Thymus (tissue), 11 donors: ENCODE measurements around the gene GBE1. TPM values are rescaled to one million over a fixed set of nuclear protein-coding genes. Genes with fewer than 3 reads are reported as not detected.

Experiments
- DNase-seq, 9 donors: peaks; one replicate each; pipeline ENCODE4 v3.0.0-alpha.2; 2013; ENCODE audit warnings: low spot score in 9 of 9, low read depth in 6 of 9, missing footprints in 1 of 9
- H3K27ac ChIP-seq, 2 donors: one replicate each; pipeline ENCODE4 v1.5.1; 2013; ENCODE audit warnings: control low read depth in 1 of 2, low read depth in 1 of 2, low read length in 1 of 2, mild to moderate bottlenecking in 1 of 2, moderate library complexity in 1 of 2
- H3K27me3 ChIP-seq, 2 donors: one replicate each; pipeline ENCODE4 v1.5.1; 2013; ENCODE audit warnings: low read length in 1 of 2; ENCODE audit not compliant: control insufficient read depth in 2 of 2, insufficient read depth in 1 of 2
- H3K36me3 ChIP-seq, 2 donors: one replicate each; pipeline ENCODE4 v1.5.1; 2013; ENCODE audit warnings: low read length in 1 of 2, mild to moderate bottlenecking in 1 of 2, moderate library complexity in 1 of 2; ENCODE audit not compliant: control insufficient read depth in 2 of 2, insufficient read depth in 2 of 2
- H3K4me1 ChIP-seq, 2 donors: one replicate each; pipeline ENCODE4 v1.5.1; 2013; ENCODE audit warnings: low read length in 2 of 2; ENCODE audit not compliant: control insufficient read depth in 2 of 2, insufficient read depth in 2 of 2
- H3K4me3 ChIP-seq, 2 donors: one replicate each; pipeline ENCODE4 v1.5.1; 2013; ENCODE audit warnings: low read length in 2 of 2, control low read depth in 1 of 2, mild to moderate bottlenecking in 1 of 2
- H3K9me3 ChIP-seq, 2 donors: one replicate each; pipeline ENCODE4 v1.5.1; 2013; ENCODE audit warnings: low read length in 1 of 2, mild to moderate bottlenecking in 1 of 2; ENCODE audit not compliant: control insufficient read depth in 2 of 2, insufficient read depth in 1 of 2
- WGBS: extraction: QIAGEN DNeasy Blood & Tissue Kit; methylation state at CpG from one replicate; pipeline ENCODE4 v1.1.7; 2013; 5-methylcytosine and 5-hydroxymethylcytosine counted together
- polyA plus RNA-seq: library from polyadenylated mRNA; stranded (reverse); fragments of 200-250 nt; gene quantifications from one replicate; pipeline ENCODE4 v1.2.3, GENCODE V29; 2013
- total RNA-seq: library from RNA; stranded (reverse); fragments of 120-200 nt; gene quantifications from one replicate; pipeline ENCODE4 v1.2.4, GENCODE V29; 2013
- donor health status: healthy.

The GBE1 gene
- total and polyA plus RNA-seq, 2 donors = 14.1 to 14.7 TPM

DNA sequence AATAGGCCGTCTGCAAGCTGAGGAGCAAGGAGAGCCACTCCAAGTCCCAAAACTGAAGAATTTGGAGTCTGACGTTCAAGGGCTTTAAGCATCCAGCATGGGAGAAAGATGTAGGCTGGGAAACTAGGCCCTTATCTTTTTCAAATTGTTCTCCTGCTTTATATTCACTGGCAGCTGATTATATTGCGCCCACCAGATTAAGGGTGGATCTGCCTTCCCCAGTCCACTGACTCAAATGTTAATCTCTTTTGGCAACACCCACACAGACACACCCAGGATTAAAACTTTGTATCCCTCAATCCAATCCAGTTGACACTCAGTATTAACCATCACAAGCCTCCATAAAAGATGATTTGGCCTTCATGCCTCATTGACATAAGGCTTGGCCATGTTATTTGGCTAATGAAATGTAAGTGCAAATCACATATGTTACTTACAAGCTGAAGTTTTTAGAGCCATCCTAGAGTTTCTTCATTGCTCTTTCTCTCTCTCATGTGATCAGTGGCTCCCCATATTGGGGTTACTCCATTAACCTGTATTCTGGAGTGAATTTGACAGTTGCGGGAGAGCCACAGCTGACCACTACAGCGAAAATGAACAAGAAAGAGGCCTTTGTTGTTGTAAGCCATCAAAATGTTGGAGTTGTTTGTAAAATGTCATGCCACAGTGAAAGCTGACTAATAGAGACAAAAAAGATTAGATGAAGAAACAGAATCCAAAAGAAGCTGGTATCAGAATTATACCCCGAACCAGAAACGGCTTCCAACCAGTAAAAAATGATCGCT lies 61.7 kb downstream of the GBE1 start:
- no peaks in the 10 kb centered on the region for H3K4me1 ChIP-seq
- no peaks in the 10 kb centered on the region for H3K9me3 ChIP-seq
- no peak overlapping the region for H3K27ac ChIP-seq
- 98% methylated on average over 8 of the region's 8 CpGs for WGBS
- no peak for DNase-seq
- H3K36me3 ChIP-seq = no peaks in the 10 kb centered on the region
- no peaks in the 10 kb centered on the region for H3K27me3 ChIP-seq
- no peak overlapping the region for H3K4me3 ChIP-seq

DNA sequence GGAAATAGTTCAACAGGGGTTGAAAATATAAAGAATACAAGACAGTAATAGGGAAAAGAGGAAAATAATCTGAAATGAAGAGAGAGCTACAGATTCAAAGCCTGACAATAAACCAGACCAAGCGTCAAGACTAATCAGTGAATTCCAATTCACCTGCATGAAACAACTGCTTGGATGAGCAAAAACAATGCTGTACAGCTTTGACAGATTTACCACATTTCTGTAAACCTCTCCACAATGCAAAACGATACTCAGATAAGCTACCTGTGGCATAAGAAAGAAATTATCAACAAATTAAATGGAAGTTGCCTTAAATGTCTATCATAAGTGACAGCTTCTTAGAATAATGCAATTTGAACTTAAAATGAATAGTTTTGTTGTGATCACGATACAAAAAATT lies 65.4 kb downstream of the GBE1 start:
- WGBS = 92% methylated on average over 3 of the region's 3 CpGs
- H3K9me3 ChIP-seq = no peaks in the 10 kb centered on the region
- no peak for DNase-seq

GRCh38 chr3:81695302-81695701 lies 66.1 kb downstream of the GBE1 start:
- H3K4me1 ChIP-seq = no peaks in the 10 kb centered on the region
- 98% methylated on average over 2 of the region's 2 CpGs for WGBS
- H3K36me3 ChIP-seq = no peaks in the 10 kb centered on the region
- DNase-seq = no peak
- H3K9me3 ChIP-seq = no peaks in the 10 kb centered on the region
- no peaks in the 10 kb centered on the region for H3K27me3 ChIP-seq
- H3K27ac ChIP-seq = no peak overlapping the region
- no peak overlapping the region for H3K4me3 ChIP-seq

More for the DNA sequence above, 65.4 kb downstream of the GBE1 start:
- H3K4me3 ChIP-seq = no peak overlapping the region
- no peaks in the 10 kb centered on the region for H3K4me1 ChIP-seq
- no peak overlapping the region for H3K27ac ChIP-seq
- no peaks in the 10 kb centered on the region for H3K36me3 ChIP-seq
- no peaks in the 10 kb centered on the region for H3K27me3 ChIP-seq

- H3K27me3 ChIP-seq = no peaks in the 10 kb centered on the region
- 98% methylated on average over 5 of the region's 5 CpGs for WGBS
- H3K9me3 ChIP-seq = no peaks in the 10 kb centered on the region
- H3K4me3 ChIP-seq = no peak overlapping the region
- H3K4me1 ChIP-seq = no peaks in the 10 kb centered on the region
- H3K36me3 ChIP-seq = no peaks in the 10 kb centered on the region
- no peak overlapping the region for H3K27ac ChIP-seq
- no peak for DNase-seq
These were observed 66.8 kb downstream of the GBE1 start for GRCh38 chr3:81694662-81695061.

DNA sequence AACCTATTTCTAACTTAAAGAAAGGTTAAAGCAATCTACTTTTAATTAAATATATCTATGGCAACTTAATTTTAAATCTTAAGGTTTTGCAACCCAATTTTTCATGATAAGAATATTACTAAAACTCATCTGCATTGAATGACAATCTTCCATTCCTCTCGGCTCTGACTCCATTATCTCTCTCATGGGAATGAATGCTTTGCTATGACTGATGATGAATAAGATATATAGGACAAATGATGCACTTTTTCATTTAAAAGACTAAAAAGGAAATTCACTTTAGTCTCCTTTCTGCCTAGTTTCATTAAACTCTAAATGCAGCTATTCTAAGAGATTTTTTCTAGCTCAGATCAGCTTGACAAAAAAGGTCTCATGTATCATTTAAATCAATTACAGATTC lies 68.7 kb downstream of the GBE1 start:
- DNase-seq = no peak
- H3K27ac ChIP-seq = no peak overlapping the region
- H3K4me1 ChIP-seq = no peaks in the 10 kb centered on the region
- no peaks in the 10 kb centered on the region for H3K36me3 ChIP-seq
- H3K4me3 ChIP-seq = no peak overlapping the region
- 96% methylated on average over 1 of the region's 1 CpG for WGBS
- no peaks in the 10 kb centered on the region for H3K27me3 ChIP-seq
- no peaks in the 10 kb centered on the region for H3K9me3 ChIP-seq

DNA sequence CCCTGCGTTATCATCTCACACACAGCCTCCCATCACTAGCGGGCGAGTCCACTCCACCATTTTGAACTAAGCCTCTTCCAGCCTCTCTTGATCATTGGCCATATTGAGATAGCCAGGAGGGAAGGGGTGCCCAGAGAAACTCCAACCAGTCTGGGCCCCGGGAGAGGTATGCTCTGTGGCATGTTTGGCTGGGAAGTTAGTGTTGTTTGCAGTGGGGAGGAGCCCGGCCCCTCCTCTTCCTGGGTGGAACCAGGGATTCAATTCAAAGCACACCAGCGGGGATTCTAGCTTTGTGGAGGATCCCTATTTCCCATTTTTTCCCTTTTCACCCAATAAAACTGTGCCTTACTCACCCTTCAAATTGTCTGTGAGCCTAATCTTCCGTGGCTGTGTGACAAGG lies 71.8 kb downstream of the GBE1 start:
- Histone ChIP-seq H3K9me3 (no peaks in the 10 kb centered on the region), H3K36me3 (no peaks in the 10 kb centered on the region), H3K27me3 (no peaks in the 10 kb centered on the region), H3K4me1 (no peaks in the 10 kb centered on the region), H3K27ac (no peak overlapping the region), H3K4me3 (no peak overlapping the region)
- 97% methylated on average over 7 of the region's 7 CpGs for WGBS
- DNase-seq = no peak

DNA sequence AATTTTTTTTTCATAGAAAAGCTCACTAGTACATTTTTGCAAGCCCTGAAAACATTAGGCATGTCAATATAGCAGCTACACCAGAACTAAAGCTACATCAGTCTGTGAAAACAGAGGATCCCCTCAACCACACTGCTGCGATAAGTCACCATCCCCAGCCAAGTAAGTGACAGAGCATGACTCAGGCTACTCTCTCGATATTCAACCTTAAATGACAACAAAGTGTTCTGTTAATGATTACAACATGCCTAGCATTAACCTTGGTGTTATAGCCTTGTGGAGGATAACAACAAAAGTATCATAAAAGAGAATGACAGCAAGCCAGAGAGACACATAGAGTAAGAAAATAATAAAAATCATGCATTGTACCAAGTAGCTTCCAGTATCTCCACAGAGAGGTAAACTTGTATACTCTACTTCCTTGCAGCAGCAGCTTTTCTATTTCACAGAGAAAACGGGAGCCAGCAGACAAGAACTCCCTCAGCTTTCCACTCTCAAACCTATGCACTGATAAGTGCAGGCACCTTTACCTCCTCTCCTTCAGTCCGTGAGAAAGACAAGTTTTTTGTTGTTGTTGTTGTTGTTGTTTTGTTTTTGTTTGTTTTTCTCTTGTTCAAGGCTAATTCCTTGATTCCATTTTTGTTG lies 76.6 kb downstream of the GBE1 start:
- WGBS = 98% methylated on average over 4 of the region's 4 CpGs
- DNase-seq = no peak
- no peak overlapping the region for H3K4me3 ChIP-seq
- no peak overlapping the region for H3K27ac ChIP-seq
- no peaks in the 10 kb centered on the region for H3K36me3 ChIP-seq
- H3K4me1 ChIP-seq = no peaks in the 10 kb centered on the region
- H3K9me3 ChIP-seq = no peaks in the 10 kb centered on the region
- no peaks in the 10 kb centered on the region for H3K27me3 ChIP-seq

- Histone ChIP-seq H3K27ac (no peak overlapping the region), H3K4me3 (no peak overlapping the region), H3K9me3 (no peaks in the 10 kb centered on the region), H3K36me3 (no peaks in the 10 kb centered on the region), H3K27me3 (no peaks in the 10 kb centered on the region), H3K4me1 (no peaks in the 10 kb centered on the region)
- DNase-seq = no peak
- 97% methylated on average over 5 of the region's 5 CpGs for WGBS
These were observed 84.6 kb downstream of the GBE1 start for GRCh38 chr3:81676706-81677456.

- H3K27me3 ChIP-seq = no peaks in the 10 kb centered on the region
- H3K9me3 ChIP-seq = no peaks in the 10 kb centered on the region
- no peaks in the 10 kb centered on the region for H3K4me1 ChIP-seq
These were observed 86.8 kb downstream of the GBE1 start for GRCh38 chr3:81674690-81675089.

More at GRCh38 chr3:81674690-81675089, 86.8 kb downstream of the GBE1 start:
- H3K4me3 ChIP-seq = no peak overlapping the region
- no peak for DNase-seq
- H3K36me3 ChIP-seq = no peaks in the 10 kb centered on the region
- no peak overlapping the region for H3K27ac ChIP-seq
